HG03571 (cell line): ENCODE data around the gene CDC6.
"Not testable (repeated sequence)": the region's sequence is repeated elsewhere in the genome, so short reads cannot be mapped to it uniquely, and the experiment has no call there.

Experiments
- ATAC-seq: cut with Tn5 transposase; IDR thresholded peaks from one replicate; pipeline ENCODE4 v1.9.1; 2021; ENCODE audit not compliant: unreplicated experiment

Gene CDC6

GRCh38 chr17:40286473-40286872 lies 1.2 kb upstream of the CDC6 start:
- ATAC-seq, result no peak

- no peak for ATAC-seq
These were observed 553 bp upstream of the CDC6 start for GRCh38 chr17:40287159-40287493.

DNA sequence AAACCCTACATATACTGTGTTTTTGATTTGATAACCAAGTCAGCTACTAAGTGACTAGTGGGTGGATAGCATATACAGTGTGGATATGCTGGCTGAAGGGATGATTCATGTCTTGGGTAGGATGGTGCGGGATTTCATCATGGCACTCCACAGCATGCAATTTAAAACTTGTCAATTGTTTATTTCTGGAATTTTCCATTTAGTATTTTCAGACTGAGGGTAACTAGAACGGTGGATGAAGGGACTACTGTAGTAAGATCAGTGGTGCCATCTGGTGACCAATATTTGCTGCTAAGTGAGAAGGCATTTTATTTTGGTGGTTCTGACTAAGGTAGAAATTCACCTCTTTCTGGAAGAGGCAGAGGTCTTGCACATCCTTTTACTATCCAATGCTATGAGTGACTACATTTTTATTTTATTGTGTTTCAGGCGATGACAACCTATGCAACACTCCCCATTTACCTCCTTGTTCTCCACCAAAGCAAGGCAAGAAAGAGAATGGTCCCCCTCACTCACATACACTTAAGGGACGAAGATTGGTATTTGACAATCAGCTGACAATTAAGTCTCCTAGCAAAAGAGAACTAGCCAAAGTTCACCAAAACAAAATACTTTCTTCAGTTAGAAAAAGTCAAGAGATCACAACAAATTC lies 3.1 kb downstream of the CDC6 start:
- ATAC-seq, result no peak

GRCh38 chr17:40291281-40291664 lies 3.6 kb downstream of the CDC6 start:
- ATAC-seq, result no peak

DNA sequence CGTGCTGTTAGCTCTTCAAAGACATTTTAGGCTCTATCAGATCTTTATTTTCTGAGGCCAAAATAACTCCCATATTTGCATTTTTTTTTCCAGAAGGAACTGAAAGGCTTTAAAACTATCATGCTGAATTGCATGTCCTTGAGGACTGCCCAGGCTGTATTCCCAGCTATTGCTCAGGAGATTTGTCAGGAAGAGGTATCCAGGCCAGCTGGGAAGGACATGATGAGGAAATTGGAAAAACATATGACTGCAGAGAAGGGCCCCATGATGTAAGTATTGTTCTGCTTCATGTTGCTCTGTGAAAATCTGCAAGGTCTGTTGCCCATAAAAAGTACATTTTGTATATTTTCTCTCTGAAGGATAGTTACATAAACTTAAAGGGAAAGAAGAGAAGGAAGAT lies 5.7 kb downstream of the CDC6 start:
- no peak for ATAC-seq

DNA sequence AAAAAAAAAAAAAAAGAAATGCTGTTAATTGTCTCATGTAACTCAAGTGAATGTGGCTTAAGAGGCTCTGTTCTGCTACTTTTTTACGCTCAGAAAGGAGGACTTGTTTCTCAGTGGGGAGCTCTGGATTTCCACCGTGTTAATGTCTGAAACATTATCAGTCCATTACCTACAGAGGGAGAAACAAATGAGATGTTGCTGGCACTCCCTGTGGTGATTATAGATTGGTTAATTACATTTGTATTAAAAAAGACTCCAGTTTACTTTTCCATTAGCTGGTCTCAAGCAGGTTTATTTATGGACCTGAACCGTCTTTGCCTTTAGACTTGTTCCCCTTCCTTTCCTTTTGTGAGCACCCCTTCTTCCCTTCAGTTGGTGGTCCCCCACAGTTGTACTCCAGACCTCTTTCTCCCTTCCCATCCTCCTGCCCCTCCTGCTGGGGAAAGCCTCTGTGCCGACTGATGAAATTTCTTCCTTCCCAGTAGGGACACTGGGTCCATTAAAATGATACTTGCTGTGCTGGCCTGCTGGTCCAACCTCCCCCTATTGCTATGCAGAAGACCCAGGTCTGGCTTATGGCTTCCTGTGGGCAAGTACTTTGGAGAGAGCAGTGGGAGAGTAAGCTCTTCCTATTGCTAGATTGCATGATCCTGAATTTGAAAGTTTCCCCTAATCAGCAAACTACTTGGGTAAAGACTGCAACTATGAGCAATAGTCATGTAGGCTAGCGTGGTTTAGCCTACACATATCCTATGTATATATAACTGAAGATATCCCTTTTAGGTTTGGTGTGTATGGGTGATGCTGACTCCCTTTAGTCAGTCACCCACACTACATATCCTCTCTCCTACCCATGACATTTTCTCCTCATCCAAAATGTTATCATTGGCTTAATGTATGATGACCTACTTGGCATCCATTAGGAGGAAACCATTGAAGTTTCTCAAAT lies 8.1 kb downstream of the CDC6 start:
- no peak for ATAC-seq

GRCh38 chr17:40297511-40297910 lies 9.8 kb downstream of the CDC6 start:
- no peak for ATAC-seq

DNA sequence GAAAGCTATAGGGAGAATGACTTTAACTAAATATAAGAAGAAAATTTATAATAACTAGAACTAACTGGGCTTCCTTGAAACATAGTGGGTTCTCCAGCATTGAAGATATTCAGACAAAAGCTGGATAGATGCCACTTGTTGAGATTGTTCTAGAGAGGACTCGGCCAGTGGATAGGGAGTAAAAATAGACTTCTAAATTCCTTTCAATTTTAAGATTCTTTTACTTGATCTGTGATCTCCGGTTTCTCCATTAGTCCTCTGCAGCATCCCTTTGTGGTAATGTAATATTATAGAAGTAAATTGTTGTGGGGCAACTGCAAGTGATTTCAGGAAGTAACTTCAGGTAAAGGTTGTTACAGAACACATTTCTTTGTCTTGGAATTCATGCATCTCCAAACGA lies 11.0 kb downstream of the CDC6 start:
- ATAC-seq, result no peak

- ATAC-seq, result not testable (repeated sequence)
These were observed 11.6 kb downstream of the CDC6 start for GRCh38 chr17:40299159-40299757.

GRCh38 chr17:40301315-40301714 lies 13.6 kb downstream of the CDC6 start:
- ATAC-seq, result no peak

GRCh38 chr17:40303009-40303657 lies 15.5 kb downstream of the CDC6 start:
- no peak for ATAC-seq

GRCh38 chr17:40303708-40304551 lies 16.3 kb downstream of the CDC6 start:
- ATAC-seq, result no peak

GRCh38 chr17:40304552-40304863 lies 16.8 kb downstream of the CDC6 start:
- ATAC-seq, result not testable (repeated sequence)

GRCh38 chr17:40304866-40305265 lies 17.2 kb downstream of the CDC6 start:
- ATAC-seq, result not testable (repeated sequence)

GRCh38 chr17:40306395-40306794 lies 18.7 kb downstream of the CDC6 start:
- ATAC-seq, result no peak

DNA sequence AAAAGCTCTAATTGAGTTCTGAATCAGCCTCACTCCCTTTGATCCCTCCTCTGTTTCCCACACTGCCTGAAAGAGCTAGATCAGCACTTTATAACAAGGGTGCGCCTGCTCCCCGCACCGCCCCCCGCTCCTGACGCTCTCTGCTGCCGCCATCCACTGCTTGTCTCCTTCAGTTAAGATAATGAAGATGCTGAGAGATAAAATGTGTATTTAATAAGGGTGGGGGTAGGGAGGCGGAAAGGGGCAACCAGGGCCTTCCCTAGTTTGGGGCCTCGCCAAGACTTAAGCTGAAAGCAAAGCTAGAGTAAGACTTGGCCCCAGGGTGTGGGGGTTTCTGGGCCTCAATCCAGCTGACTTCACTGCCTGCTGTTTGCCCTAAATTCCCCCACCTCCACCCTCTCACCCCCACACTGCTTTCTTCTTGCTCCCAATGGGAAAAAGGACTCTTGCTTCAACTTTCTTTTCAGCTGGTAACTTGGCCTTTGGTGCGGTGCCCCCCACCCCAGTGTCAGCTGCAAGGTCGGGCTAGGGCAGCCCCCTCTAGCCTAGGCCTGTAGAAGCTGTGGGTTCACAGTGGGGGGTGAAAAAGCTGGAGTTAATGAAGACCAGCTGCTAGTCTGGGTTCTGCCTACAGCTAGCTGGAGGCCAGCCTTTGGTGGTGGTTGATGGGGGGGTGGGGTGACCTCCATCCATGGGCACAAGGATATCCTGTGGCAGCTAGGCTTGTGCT lies 19.5 kb downstream of the CDC6 start:
- ATAC-seq, result no peak

- no peak for ATAC-seq
These were observed 20.1 kb downstream of the CDC6 start for GRCh38 chr17:40307740-40308239.

GRCh38 chr17:40309031-40309948 lies 21.6 kb downstream of the CDC6 start, which contains the start of gene RARA:
Gene RARA, plus strand, starts transcription at chr17:40309180. Its CDS starts 22,039 bp downstream, at chr17:40331219.
- ATAC-seq, result no peak
